GM12875 (cell line): Measurements from ENCODE around the gene NES.

Experiments
- H3K4me3 ChIP-seq: one replicate; pipeline ENCODE4 v1.5.1; 2011; ENCODE audit warnings: low read depth, low read length, control low read depth
- CTCF ChIP-seq: IDR thresholded peaks from 2 replicates; pipeline ENCODE4 v1.5.1; 2011; ENCODE audit warnings: low read depth, mild to moderate bottlenecking, control low read depth, inconsistent platforms, low read length, moderate library complexity, borderline replicate concordance; ENCODE audit not compliant: insufficient read depth

NES gene

GRCh38 chr1:156703336-156703735 lies 26.1 kb upstream of the NES start:
- H3K4me3 ChIP-seq = no peak overlapping the region

DNA sequence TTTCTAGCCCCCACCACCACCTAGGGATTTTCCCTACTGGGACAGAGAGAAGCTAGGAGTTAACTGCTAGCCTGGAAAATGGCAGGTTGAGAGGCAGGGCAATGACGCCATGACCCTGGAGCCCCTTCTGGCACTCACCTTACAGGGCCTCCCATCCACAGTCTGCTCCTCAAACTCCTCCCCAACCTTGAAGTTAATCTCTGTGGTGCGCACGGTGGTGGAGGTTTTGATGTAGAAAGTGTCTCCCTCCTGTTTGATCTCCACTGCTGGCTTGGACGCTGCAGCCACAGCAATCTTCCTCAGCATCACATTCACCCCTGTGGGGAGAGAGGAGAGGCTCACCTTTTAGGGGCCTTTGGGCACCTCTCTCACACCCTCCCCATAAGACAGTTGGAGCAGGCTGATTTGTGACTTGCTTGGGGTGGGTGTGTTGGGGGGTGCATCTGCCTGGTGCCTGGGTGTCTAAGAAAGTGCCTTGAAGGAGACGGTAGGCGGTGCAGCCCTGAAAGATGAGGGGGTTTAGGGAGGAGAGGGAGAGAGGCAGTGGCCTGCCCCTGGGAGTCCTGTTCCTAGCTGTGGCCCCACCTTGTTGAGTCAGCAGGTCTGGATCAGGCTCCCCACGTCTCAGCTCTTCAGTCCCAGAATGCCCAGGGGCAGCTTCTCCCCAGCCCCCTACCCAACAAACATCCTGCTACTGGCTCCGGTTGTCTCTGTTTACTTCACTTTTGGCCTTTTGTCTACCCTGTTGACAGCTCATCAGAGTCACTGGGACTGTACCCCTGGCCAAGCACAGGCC lies 23.7 kb upstream of the NES start:
- no peak overlapping the region for H3K4me3 ChIP-seq
- TF ChIP-seq CTCF = no peak

More at GRCh38 chr1:156703336-156703735, 26.1 kb upstream of the NES start:
- no peak for TF ChIP-seq CTCF

DNA sequence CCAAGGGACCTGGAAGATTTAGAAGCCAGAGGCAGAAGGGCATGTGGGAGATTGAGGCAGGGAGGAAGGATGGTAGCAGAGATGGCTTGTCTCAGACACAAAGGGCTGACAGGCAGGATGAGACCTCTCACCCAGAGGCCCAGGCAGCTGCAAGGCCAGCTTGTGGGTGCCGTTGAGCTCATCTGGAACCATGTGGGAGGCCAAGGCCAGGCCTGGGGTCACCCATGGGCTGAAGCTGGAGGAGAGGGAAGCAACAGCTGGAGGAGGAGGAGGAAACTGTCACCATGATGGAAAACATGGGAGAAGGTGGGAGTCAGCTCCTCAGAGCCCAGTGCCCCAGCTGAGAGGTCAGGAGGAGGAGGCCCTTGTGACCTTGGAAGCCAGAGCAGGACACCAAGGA lies 21.8 kb upstream of the NES start:
- TF ChIP-seq CTCF = no peak
- H3K4me3 ChIP-seq = no peak overlapping the region

- no peak for TF ChIP-seq CTCF
- no peak overlapping the region for H3K4me3 ChIP-seq
These were observed 20.3 kb upstream of the NES start for GRCh38 chr1:156697481-156697880.

DNA sequence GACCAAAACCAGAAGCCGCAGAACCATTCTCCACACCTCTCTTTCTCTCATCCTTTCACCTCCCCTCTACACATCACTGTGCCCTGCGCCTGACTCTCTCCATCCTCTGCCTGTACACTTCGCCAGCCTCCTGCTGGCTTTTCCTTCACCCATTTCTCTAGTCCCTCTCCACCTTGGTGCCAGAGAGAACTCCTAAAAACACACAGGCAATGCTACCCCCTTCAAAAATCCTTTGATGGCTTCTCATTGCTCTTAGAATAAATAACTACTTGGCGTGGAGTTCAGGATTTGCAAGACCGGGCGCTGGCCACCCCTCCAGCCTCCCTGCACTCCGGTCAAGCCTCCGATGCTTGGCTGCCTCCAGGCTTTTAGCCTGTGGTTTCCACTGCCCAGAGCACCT lies 19.5 kb upstream of the NES start:
- TF ChIP-seq CTCF = no peak
- H3K4me3 ChIP-seq = no peak overlapping the region

GRCh38 chr1:156694690-156694962 lies 17.4 kb upstream of the NES start:
- TF ChIP-seq CTCF = no peak
- no peak overlapping the region for H3K4me3 ChIP-seq

GRCh38 chr1:156693848-156694689 lies 16.9 kb upstream of the NES start:
- TF ChIP-seq CTCF = no peak
- no peak overlapping the region for H3K4me3 ChIP-seq
